Stomach (tissue), 9 donors: ENCODE data around the gene FTO. TPM values are rescaled to one million over a fixed set of nuclear protein-coding genes. Genes with fewer than 3 reads are reported as not detected.

ENCODE experiments used
- DNase-seq, 2 donors: peaks; one replicate each; pipeline versions ENCODE4 v3.0.0 to v3.0.0-alpha.2; 2013 to 2019
- H3K27ac ChIP-seq, 5 donors: fragments of 200-600 bp in 4 of 5; sonication (generic) in 4 of 5; one replicate each; pipeline ENCODE4 v1.5.1; 2013 to 2019; ENCODE audit warnings: mild to moderate bottlenecking in 1 of 5, moderate library complexity in 1 of 5
- H3K27me3 ChIP-seq, 3 donors: fragments of 200-600 bp; sonication (generic); one replicate each; pipeline ENCODE4 v1.5.1; 2017 to 2019; ENCODE audit warnings: mixed run types in 1 of 3
- H3K36me3 ChIP-seq, 4 donors: fragments of 200-600 bp; sonication (generic); 1 replicate in 3 of 4; 2 replicates in 1 of 4; pipeline ENCODE4 v1.5.1; 2016 to 2019
- H3K4me1 ChIP-seq, 4 donors: fragments of 200-600 bp; sonication (generic); one replicate each; pipeline ENCODE4 v1.5.1; 2016 to 2019
- H3K4me3 ChIP-seq, 4 donors: fragments of 200-600 bp; sonication (generic) in 3 of 4; one replicate each; pipeline ENCODE4 v1.5.1; 2016 to 2019; ENCODE audit warnings: mild to moderate bottlenecking in 1 of 4
- H3K9me3 ChIP-seq, 4 donors: fragments of 200-600 bp; sonication (generic); one replicate each; pipeline ENCODE4 v1.5.1; 2016 to 2019
- EP300 ChIP-seq: sonication (generic); formaldehyde crosslinking; IDR thresholded peaks from one replicate; pipeline ENCODE4 v1.6.1; 2017; ENCODE audit warnings: antibody characterized with exemption
- POLR2A ChIP-seq, 4 donors: fragments of 450-650 bp; IDR thresholded peaks; one replicate each; pipeline ENCODE4 v1.6.1; 2016; ENCODE audit warnings: antibody characterized with exemption in 4 of 4, control low read depth in 2 of 4, mild to moderate bottlenecking in 1 of 4, moderate library complexity in 1 of 4
- POLR2AphosphoS5 ChIP-seq, 3 donors: sonication (generic); formaldehyde crosslinking; IDR thresholded peaks; one replicate each; pipeline ENCODE4 v1.6.1; 2016; ENCODE audit warnings: antibody characterized with exemption in 3 of 3
- WGBS, 5 donors: extraction: QIAGEN DNeasy Blood & Tissue Kit in 3 of 5; methylation state at CpG; one replicate each; pipeline versions ENCODE4 v1.1.5 to v1.1.7; 2013 to 2018; 5-methylcytosine and 5-hydroxymethylcytosine counted together
- intact Hi-C: fragments of 100-400 bp; cut with DNase I; formaldehyde crosslinking; loops from one replicate; pipeline ENCODE4 v1.15.1; 2023; ENCODE audit warnings: low total_unique reads
- polyA plus RNA-seq, 3 donors: library from polyadenylated mRNA; stranded (reverse); fragments of 200-250 nt; gene quantifications; one replicate each; pipeline ENCODE4 v1.2.3, GENCODE V29; 2013
- total RNA-seq, 5 donors: library from RNA; depleted of rRNA; stranded (reverse); fragments of >200 nt; gene quantifications; one replicate each; pipeline versions ENCODE4 v1.1.0 to v1.2.3, GENCODE V29; 2014 to 2016
- TF ChIP-seq, protein P1 (sequence below), 7 experiments: fragments of 450-650 bp in 4 of 7; fragments of 200-600 bp in 3 of 7; sonication (generic) in 3 of 7; IDR thresholded peaks; one replicate each; pipeline ENCODE4 v1.5.1; 2016 to 2019; ENCODE audit warnings: antibody characterized with exemption in 7 of 7, control low read depth in 2 of 7, mild to moderate bottlenecking in 1 of 7
- donor health status: healthy with polysubstance abuse.
- donor health status: Bipolar disorder and iron deficiency.
- donor health status: healthy.

The FTO gene
- total and polyA plus RNA-seq, 8 donors: 9.3 to 88.7 (median 24.6) TPM

DNA sequence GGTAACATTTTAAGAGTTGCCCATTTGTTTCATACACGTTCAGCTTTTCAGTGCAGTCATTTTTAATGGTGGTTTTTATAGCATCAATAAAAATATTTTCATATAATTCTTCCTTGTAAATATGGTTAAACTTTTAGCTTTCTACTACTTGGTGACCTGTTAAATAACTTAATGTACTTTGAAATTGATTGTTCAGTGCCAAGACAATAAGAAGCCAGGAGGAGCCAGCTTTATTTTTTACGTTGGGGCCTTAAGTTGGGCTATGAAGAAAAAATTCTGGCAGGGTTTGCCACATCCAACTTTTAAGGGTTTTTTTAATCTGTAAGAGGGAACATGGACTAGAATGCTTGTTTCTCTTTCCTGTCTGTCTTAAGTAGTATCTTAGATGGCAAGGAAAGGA is 284.2 kb downstream of the FTO start:
- WGBS, 5 donors: 70 to 80% (median 73%) methylated on average over 2 of the region's 2 CpGs
- Histone ChIP-seq H3K9me3 (no peaks in the 10 kb centered on the region), H3K27me3 (no peaks in the 10 kb centered on the region), H3K4me1 (peaks cover 0 to 20% (median 13%) of the 10 kb centered on the region in 4 donors), H3K4me3 (no peak overlapping the region), H3K36me3 (no peaks in the 10 kb centered on the region), H3K27ac (no peak overlapping the region)
- TF ChIP-seq, protein P1, sequence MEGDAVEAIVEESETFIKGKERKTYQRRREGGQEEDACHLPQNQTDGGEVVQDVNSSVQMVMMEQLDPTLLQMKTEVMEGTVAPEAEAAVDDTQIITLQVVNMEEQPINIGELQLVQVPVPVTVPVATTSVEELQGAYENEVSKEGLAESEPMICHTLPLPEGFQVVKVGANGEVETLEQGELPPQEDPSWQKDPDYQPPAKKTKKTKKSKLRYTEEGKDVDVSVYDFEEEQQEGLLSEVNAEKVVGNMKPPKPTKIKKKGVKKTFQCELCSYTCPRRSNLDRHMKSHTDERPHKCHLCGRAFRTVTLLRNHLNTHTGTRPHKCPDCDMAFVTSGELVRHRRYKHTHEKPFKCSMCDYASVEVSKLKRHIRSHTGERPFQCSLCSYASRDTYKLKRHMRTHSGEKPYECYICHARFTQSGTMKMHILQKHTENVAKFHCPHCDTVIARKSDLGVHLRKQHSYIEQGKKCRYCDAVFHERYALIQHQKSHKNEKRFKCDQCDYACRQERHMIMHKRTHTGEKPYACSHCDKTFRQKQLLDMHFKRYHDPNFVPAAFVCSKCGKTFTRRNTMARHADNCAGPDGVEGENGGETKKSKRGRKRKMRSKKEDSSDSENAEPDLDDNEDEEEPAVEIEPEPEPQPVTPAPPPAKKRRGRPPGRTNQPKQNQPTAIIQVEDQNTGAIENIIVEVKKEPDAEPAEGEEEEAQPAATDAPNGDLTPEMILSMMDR (IDR thresholded peaks at IDR 0.05): no peak
- TF ChIP-seq POLR2A (IDR thresholded peaks at IDR 0.05) (no peak), EP300 (no peak), POLR2AphosphoS5 (IDR thresholded peaks at IDR 0.05) (no peak)
- intact Hi-C loops: no loop called here
- no peak for DNase-seq

DNA sequence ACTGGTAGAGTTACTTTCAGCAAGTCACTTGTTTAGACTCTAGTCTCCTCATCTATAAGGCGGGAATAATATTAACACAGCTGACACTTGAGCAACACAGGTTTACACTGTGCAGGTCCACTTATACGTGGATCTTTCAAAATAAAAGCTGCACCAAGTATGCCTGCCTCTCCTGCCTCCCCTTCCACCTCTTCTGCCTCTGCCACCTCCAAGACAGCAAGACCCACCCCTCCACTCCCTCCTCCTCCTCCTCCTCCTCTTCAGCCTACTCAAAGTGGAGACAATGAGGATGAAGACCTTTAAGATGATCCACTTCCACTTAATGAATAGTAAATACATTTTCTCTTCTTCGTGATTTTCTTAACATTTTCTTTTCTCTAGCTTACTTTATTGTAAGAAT is 285.6 kb downstream of the FTO start:
- TF ChIP-seq POLR2AphosphoS5 (IDR thresholded peaks at IDR 0.05): no peak
- TF ChIP-seq, protein P1 (IDR thresholded peaks at IDR 0.05): no peak
- TF ChIP-seq POLR2A (IDR thresholded peaks at IDR 0.05): no peak
- no peak for TF ChIP-seq EP300
- intact Hi-C loops: no loop called here
- WGBS, 5 donors: 83 to 97% (median 95%) methylated on average over 3 of the region's 3 CpGs

DNA sequence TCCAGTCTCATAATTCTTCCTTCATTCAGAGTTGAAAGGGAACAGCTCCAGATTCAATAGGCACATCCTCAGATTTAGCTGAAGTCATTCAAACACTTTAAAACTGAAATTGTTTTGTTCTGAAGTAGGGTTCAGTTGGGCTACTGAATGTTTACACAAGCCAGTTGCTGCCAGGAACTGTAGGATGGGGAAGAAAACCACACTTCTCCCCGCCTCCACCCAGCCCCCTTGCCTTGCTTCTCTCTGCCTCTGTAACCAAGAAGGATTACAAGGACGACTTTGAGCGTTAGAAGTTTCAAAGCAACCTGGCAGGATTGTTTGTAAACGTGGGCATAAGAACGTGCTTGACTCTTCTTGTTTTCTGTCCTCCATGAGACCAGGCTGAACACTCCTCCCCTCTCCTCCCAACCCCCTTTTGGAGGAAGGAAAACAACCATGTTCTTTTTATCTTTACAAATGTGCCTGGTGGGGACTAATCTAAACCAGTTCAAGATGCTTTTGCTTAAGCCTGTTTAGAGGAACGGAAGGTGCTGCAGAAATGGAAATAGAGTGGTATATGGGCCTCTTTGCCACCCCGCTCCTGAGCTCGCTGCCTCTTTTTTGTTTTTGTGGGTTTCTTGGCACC is 287.9 kb downstream of the FTO start:
- H3K9me3 ChIP-seq: no peaks in the 10 kb centered on the region
- TF ChIP-seq, protein P1 (IDR thresholded peaks at IDR 0.05): no peak
- TF ChIP-seq POLR2AphosphoS5 (IDR thresholded peaks at IDR 0.05): no peak
- no peak for TF ChIP-seq EP300
- no peak for TF ChIP-seq POLR2A (IDR thresholded peaks at IDR 0.05)
- peak overlapping the region in 2 of 5 donors; percentile 13 to 35 for H3K27ac ChIP-seq
- WGBS, 5 donors: 23 to 34% (median 29%) methylated on average over 8 of the region's 8 CpGs
- peak; percentile 29 to 45 for DNase-seq
- H3K4me1 ChIP-seq: peaks cover 0 to 20% (median 13%) of the 10 kb centered on the region in 4 donors
- H3K4me3 ChIP-seq: no peak overlapping the region
- H3K27me3 ChIP-seq: no peaks in the 10 kb centered on the region
- no peaks in the 10 kb centered on the region for H3K36me3 ChIP-seq
- intact Hi-C loops: no loop called here

More for the DNA sequence above, 285.6 kb downstream of the FTO start:
- Histone ChIP-seq H3K4me1 (peaks cover 0 to 20% (median 13%) of the 10 kb centered on the region in 4 donors), H3K27me3 (no peaks in the 10 kb centered on the region), H3K4me3 (no peak overlapping the region), H3K9me3 (no peaks in the 10 kb centered on the region), H3K36me3 (no peaks in the 10 kb centered on the region), H3K27ac (no peak overlapping the region)
- no peak for DNase-seq

DNA sequence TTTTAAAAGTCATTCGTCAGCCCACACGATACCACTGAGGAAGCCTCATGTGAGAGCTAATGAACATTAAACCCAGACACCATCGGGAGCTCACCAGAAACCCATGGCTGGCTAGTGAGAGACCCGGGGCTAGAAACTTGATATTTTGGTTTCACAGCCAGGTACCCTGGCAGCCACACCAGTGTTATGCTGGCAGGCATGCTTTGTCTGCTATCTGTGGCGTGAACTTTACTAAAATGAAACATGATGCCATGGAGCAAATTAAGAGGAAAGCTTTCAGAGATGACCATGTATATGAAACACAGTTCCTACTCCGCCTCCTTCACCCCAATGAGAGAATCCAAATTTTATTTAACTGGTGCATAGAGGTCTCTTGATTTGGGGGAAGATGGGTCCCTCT is 291.4 kb downstream of the FTO start:
- H3K27me3 ChIP-seq: no peaks in the 10 kb centered on the region
- DNase-seq: no peak
- no peak for TF ChIP-seq EP300
- TF ChIP-seq POLR2A (IDR thresholded peaks at IDR 0.05): no peak
- TF ChIP-seq, protein P1 (IDR thresholded peaks at IDR 0.05): no peak
- TF ChIP-seq POLR2AphosphoS5 (IDR thresholded peaks at IDR 0.05): no peak
- peaks cover 0 to 26% (median 13%) of the 10 kb centered on the region in 4 donors for H3K4me1 ChIP-seq
- no peak overlapping the region for H3K27ac ChIP-seq
- H3K4me3 ChIP-seq: no peak overlapping the region
- H3K36me3 ChIP-seq: no peaks in the 10 kb centered on the region
- intact Hi-C loops: no loop called here
- WGBS, 5 donors: 70 to 87% (median 82%) methylated on average over 6 of the region's 6 CpGs
- H3K9me3 ChIP-seq: no peaks in the 10 kb centered on the region
